Measurements from ENCODE around the gene TAS1R3. TPM values are rescaled to one million over a fixed set of nuclear protein-coding genes. Genes with fewer than 3 reads are reported as not detected.

The TAS1R3 gene
- total and polyA plus RNA-seq, 2 of the 4 experiments (the other 2 are of a cell fraction) = under 0.01 to 0.05 TPM

GRCh38 chr1:1332031-1332755, 1.1 kb downstream of the TAS1R3 start:
- Histone ChIP-seq H3K27me3 (ENCODE audit: control insufficient read depth, insufficient read depth, low read length) (no peaks in the 10 kb centered on the region), H3K27ac (ENCODE audit: insufficient read depth, low read length) (no peak overlapping the region), H2BK15ac (ENCODE audit: low read depth, low read length) (no peak overlapping the region), H2BK120ac (ENCODE audit: low read depth, low read length) (no peak overlapping the region), H3K4ac (ENCODE audit: low read depth, low read length) (no peak overlapping the region), H4K5ac (ENCODE audit: low read depth, low read length) (no peak overlapping the region), H4K20me1 (ENCODE audit: insufficient read depth, low read length) (peaks cover 19% of the 10 kb centered on the region), H3K14ac (replicated peaks; ENCODE audit: low read depth, low read length) (no peak overlapping the region), H2AFZ (replicated peaks; ENCODE audit: low read length, poor library complexity) (no peak overlapping the region), H3K9ac (ENCODE audit: low read depth, low read length) (no peak overlapping the region), H2AK5ac (ENCODE audit: low read depth, low read length) (no peak overlapping the region), H3K9me3 (ENCODE audit: control insufficient read depth, insufficient read depth, low read length) (no peaks in the 10 kb centered on the region), H3K9me1 (ENCODE audit: insufficient read depth, low read length) (peaks cover 9% of the 10 kb centered on the region), H2BK20ac (ENCODE audit: low read depth, low read length) (no peak overlapping the region), H3K4me2 (ENCODE audit: low read depth, low read length) (no peak overlapping the region), H3K79me1 (ENCODE audit: low read depth in 1 of 2, low read length in 2 of 2) (peaks cover 7 to 11% of the 10 kb centered on the region in 2 experiments; a peak in 2 of 4 replicates), H2AK9ac (replicated peaks; ENCODE audit: low read depth, low read length, poor library complexity) (peak overlapping the region; percentile 55), H2BK5ac (ENCODE audit: low read depth, low read length, poor library complexity, severe bottlenecking) (no peak overlapping the region), H3K4me1 (ENCODE audit: control insufficient read depth, insufficient read depth, low read length) (no peaks in the 10 kb centered on the region), H3K18ac (ENCODE audit: low read depth, low read length) (no peak overlapping the region), H4K8ac (ENCODE audit: low read depth in 2 of 2, low read length in 2 of 2) (no peak overlapping the region), H3K4me3 (ENCODE audit: insufficient read depth, low read depth, low read length) (no peak overlapping the region), H3K23ac (ENCODE audit: low read depth, low read length) (no peak overlapping the region), H3K56ac (ENCODE audit: extremely low read depth, insufficient read depth, low read length) (no peak overlapping the region), H4K91ac (ENCODE audit: insufficient read depth, low read depth, low read length) (no peak overlapping the region), H3K36me3 (ENCODE audit: control insufficient read depth, insufficient read depth, low read length) (peaks cover 12% of the 10 kb centered on the region)
- 90% methylated on average over 30 of the region's 57 CpGs; no CpG with 5 or more reads in 1 of the 2 experiments for WGBS, 2 experiments (ENCODE audit: extremely low coverage in 2 of 2, insufficient read length in 1 of 2)
- POLR2A ChIA-PET (ENCODE audit: unreplicated experiment) = no interaction called here
- in situ Hi-C loops (cut with MboI; ENCODE audit: low sequenced_read_pairs) (no loop called here), intact Hi-C loops (cut with micrococcal nuclease) (no loop called here), dilution Hi-C loops (cut with HindIII; ENCODE audit: low sequenced_read_pairs, unreplicated experiment) (no loop called here)
- no peak for TF ChIP-seq CEBPB (IDR thresholded peaks at IDR 0.05; ENCODE audit: low read depth, low read length)
- no peak for TF ChIP-seq RFX5 (IDR thresholded peaks at IDR 0.05; ENCODE audit: low read depth, low read length)
- no peak for TF ChIP-seq CTCF (conservative IDR thresholded peaks at IDR 0.05; ENCODE audit: low read depth, low read length)
- no peak for TF ChIP-seq USF2 (IDR thresholded peaks at IDR 0.05; ENCODE audit: low read depth, low read length)
- TF ChIP-seq FOS (IDR thresholded peaks at IDR 0.05; ENCODE audit: low read depth, low read length) = no peak
- TF ChIP-seq RAD21 (IDR thresholded peaks at IDR 0.05; ENCODE audit: low read length) = no peak
- TF ChIP-seq ELK1 (IDR thresholded peaks at IDR 0.05; ENCODE audit: borderline replicate concordance, low read depth, low read length) = no peak
- no peak for TF ChIP-seq NFE2L2 (IDR thresholded peaks at IDR 0.05; ENCODE audit: low read depth, low read length)
- no peak for TF ChIP-seq MXI1 (IDR thresholded peaks at IDR 0.05; ENCODE audit: borderline replicate concordance, low read depth, low read length)
- TF ChIP-seq RCOR1 (IDR thresholded peaks at IDR 0.05; ENCODE audit: insufficient replicate concordance, low read length) = no peak
- no peak for TF ChIP-seq SMC3 (IDR thresholded peaks at IDR 0.05; ENCODE audit: low read depth, low read length)
- no peak for TF ChIP-seq MAFK (IDR thresholded peaks at IDR 0.05; ENCODE audit: low read depth, low read length)
- no peak for TF ChIP-seq CHD1 (IDR thresholded peaks at IDR 0.05; ENCODE audit: low read depth, low read length)
- no peak for TF ChIP-seq MAZ (IDR thresholded peaks at IDR 0.05; ENCODE audit: borderline replicate concordance, low read depth, low read length)
- no peak for TF ChIP-seq BHLHE40 (IDR thresholded peaks at IDR 0.05; ENCODE audit: low read depth, low read length)
- no peak for TF ChIP-seq POLR2A (IDR thresholded peaks at IDR 0.05; ENCODE audit: low read depth, low read length)
- BruUV-seq (replicated peaks) = no TSS peak
- CTCF ChIA-PET = no interaction called here
- DNase-seq (no peak), ATAC-seq (ENCODE audit: low read depth) (no peak)
